GM19025 (cell line): Measurements from ENCODE around the gene RNF141.

Source experiments
- ATAC-seq: cut with Tn5 transposase; IDR thresholded peaks from one replicate; pipeline ENCODE4 v1.9.1; 2021; ENCODE audit warnings: mild to moderate bottlenecking, low read depth, moderate library complexity; ENCODE audit not compliant: unreplicated experiment

The RNF141 gene

GRCh38 chr11:10561947-10562346 is 21.0 kb upstream of the RNF141 start:
- ATAC-seq, result no peak

DNA sequence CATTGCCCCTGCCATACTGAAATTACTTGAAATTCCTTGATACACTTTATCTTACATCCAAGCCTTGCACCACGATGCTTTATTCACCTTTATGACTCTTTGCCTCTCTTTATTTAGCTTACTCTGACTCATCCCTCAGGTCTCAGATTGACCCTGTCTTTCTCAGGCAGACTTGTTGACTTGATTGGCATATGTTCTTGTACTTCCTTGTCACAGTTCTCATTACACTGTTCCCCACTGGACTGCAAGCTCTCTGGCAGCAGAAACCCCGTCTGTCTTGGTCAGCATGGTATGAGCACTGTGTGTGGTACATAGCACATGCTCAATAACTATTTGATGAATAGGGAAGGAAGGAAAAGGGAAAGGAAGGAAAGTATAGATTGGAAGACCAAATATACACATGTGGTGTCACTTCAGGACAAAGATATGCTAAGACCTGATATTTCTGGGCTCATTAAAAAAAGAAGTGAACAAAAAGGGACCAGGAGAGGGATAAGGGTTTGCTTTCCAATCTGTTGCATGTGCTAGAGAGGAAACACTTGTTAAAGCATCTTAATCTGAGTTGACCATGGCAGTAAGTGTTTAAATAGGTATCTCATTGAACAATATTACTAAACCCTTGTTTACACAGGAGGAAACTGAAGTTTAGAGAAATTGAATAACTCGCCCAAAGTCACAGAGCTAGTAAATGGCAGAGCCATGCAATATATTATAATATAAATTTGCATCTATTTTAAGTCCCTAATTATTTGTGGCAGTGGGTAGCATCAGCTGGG is 20.2 kb upstream of the RNF141 start:
- ATAC-seq, result no peak

GRCh38 chr11:10558288-10558687 is 17.3 kb upstream of the RNF141 start:
- ATAC-seq, result no peak

DNA sequence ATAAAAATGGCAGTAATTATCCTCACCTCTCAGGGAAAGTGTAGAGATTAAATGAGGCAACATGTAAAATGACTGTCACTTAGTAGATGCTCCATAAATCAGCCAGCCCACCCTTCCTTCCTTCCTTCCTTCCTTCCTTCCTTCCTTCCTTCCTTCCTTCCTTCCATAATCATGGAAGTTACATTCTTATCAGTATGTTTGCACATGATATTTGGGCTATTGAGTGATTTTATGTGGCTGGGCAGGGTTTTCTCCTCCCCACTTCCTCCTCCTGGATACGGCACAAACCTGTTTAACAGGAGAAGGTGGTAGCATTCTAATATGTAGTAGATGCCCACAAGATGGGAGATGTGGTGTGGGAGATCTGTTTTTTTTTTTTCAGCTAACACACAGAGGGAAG is 15.6 kb upstream of the RNF141 start:
- no peak for ATAC-seq

DNA sequence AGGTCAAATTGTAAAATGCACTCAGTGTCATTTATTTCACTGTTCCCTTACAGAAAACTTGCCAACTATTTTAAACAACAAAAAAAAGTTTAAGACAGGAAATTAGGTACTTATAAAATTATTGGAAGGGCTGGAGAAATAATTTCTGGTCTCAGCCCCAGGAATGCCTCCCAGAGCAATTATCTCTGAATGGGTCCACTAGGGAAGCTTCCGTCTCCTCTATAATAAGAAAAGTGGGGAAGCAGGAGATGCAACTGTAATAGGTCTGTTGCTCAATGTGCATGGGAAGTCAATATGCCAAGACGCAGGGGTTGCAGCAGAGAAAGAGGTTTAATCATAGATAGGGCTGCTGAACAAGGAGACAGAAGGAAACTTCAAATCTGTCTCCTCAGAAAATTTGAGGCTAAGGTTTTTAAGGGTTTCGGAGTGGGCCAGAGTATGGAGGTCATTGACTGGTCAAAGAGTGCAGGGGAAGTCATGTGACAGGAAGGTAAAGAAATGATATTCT is 10.9 kb upstream of the RNF141 start:
- ATAC-seq, result no peak

DNA sequence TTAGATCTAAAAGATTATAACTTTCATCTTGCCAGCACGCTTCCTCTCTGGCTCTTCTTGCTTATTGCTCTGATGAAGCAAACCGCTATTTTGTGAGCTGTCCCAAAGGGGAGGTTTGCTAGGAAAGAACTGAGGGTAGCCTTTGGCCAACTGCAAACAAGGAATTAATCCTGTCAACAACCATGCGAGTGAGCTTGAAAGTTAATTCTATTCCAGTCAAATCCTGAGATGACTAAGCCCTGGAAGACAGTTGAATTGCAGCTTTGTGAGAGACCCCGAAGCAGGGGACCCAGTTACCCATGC is 10.3 kb upstream of the RNF141 start:
- no peak for ATAC-seq

GRCh38 chr11:10550503-10551289 is 9.7 kb upstream of the RNF141 start:
- ATAC-seq, result no peak

DNA sequence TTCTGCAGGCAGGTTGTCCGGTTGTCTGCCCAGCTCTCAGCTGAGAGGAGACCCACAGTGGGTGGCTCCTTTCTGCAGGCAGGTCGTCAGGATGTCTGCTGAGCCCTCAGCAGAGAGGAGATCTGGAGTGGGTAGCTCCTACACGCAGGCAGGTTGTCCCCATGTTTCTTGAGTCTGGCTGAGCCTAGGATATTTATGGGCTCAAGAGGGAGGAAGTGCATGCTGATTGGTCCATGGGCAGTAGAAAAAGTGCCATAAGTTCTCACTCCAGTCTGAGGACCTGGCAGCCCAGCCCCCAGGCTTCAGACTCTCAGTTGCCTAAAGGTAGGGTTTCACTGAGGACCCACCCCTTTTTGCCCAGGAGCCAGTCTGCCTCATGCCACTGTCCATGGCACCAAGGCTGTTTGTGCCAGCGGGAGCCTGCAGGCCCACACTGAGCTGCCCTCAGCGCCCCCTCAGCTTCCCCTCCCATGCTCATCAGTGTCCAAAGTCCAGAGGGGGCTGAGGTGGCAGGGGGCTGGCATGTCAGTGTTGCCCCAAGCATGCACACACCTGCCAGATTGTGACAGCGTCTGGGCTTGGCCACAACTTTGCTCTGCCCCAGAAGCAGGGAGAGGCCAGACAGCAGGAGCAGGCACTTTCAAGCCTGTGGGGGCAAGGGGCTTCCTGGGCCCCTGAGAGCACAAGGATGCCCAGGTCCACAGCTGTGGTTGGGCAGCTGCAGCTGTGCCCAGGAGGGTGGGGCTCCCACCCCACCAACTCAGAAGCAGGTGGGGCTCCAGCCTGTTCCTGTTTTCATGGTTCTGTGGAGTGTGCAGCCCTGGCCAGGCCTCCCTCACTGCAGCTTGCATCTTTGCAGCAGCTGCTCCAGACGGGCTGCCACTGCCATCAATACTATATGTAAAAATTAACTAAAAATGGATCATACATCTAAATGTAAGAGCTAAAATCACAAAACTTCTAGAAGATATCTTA is 3.8 kb upstream of the RNF141 start:
- ATAC-seq, result no peak

DNA sequence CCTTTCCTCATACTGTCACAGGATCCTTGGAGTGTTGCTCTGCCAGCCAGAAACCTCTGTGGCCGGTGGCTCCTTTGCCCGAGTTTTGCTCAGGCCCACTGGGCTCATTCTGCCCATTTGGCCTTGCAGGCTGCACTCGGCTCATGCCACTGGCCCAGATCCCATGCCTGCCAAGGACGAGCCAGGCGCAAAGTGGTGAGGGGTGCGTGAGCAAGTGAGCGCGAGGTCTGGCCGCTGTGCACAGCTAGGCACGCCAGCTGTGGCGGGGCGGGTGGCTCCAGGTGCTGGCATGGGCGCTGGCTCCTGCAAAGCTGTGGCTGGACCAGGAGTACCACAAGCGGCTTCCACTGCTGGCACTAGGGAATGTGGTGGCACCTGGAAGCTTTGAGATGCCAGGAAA is 2.8 kb upstream of the RNF141 start:
- ATAC-seq, result no peak

DNA sequence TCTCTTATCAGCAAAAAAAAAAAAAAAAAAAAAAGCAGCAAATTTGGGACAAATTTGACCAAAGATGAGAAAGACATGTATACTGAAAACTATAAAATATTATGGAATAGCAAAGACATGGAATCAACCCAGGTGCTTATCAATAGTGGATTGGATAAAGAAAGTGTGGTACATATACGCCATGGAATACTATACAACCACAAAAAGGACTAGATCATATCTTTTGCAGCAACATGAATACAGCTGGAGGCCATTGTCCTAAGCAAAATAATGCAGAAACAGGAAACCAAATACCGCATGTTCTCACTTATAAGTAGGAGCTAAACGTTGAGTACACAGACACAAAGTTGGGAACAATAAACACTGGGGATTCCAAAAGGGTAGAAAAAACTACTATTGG is 1.8 kb upstream of the RNF141 start:
- ATAC-seq, result no peak

- ATAC-seq, result no peak
Measured at GRCh38 chr11:10541561-10541930, 559 bp upstream of the RNF141 start.

DNA sequence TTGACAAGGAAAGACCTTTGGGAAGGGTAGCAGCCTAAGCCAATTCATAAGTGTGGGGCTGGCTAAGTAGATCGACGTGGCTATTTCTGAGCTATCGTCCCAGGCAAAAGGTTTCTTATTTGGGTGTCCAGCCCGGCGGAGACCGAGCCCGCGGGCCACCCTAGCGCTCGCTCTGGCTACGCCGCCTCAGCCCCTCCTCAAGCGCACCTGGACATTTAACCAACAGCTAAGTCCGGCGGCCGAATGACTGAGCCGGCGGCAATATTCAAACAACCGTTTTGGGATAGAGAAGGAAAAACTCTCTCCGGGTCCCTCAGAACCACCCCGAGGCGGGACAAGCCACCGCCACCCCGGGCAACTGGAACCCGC is 457 bp downstream of the RNF141 start:
- ATAC-seq, result peak; percentile 6

- no peak for ATAC-seq
Measured at GRCh38 chr11:10539339-10539738, 1.6 kb downstream of the RNF141 start.

DNA sequence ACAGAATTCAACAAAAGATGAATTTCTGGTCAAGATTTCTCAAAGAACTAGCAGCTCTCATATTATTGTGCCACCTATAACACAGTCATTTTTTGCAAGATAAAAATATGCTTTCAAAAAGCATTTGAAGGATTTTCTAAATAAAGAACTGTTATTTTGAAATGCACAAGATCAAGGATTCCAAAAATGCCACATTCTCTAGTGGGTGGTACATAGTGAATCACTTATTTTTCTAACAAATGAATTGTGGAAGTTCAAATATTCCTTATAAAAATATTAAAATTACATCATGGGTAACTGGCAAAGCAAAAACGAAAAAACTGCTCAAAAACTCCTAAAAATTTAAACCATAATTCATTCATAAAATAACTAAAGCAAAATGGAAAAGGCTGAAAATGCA is 2.1 kb downstream of the RNF141 start:
- ATAC-seq, result no peak

DNA sequence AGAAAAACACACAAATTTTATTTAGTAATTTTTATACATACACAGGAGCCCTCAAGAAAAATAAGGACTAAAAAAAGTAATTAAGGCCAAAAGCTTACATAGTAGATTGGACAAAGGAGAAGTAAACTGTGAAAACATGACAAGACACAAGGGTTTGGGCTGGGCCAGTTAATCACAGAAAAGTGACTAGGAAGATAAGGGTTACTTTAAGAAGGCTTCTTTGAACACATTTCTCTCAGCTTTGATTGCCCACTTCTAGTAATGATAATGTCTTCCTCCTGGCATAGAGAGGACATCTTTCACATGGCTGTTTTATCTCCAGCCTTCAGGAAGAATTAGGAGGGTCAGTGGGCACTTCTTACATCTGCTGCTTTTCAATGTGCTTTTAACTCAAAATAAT is 3.4 kb downstream of the RNF141 start:
- ATAC-seq, result no peak

DNA sequence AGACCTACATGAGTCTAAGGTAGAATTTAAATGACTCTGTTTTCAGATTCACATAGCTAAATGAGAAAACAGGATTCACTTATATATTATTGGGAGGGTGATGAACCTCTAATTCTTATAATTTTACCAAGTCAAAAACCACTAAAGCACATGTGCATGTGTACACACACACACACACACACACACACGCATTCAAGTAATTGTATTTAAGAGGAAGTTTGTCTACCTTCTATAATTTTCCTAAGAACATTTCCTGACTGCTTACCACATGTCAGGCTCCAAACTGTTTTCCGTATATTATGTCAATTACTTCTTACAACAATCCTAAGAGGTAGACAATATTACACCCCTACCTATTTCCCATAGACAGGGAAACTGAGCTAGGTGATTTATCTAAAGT is 6.7 kb downstream of the RNF141 start:
- ATAC-seq, result no peak

DNA sequence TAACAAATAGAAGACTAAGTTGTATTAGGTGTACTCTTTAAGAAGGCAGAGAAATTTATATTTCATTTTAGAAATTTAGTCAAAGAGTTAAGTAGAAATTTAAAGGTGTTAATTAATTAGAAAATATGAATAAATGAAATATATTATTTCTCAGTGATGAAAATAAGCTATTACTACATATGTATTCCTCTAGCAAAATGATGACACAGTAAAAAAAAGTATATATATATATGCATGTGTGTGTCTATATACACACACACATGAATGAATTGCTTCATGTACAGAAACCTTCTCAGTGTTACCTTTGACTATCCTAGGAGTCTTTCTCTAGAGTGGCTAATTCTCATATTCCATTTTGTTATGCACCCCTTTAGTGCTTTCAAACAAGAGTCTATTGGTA is 7.7 kb downstream of the RNF141 start:
- ATAC-seq, result no peak

GRCh38 chr11:10532526-10532925 is 8.5 kb downstream of the RNF141 start:
- ATAC-seq, result no peak

DNA sequence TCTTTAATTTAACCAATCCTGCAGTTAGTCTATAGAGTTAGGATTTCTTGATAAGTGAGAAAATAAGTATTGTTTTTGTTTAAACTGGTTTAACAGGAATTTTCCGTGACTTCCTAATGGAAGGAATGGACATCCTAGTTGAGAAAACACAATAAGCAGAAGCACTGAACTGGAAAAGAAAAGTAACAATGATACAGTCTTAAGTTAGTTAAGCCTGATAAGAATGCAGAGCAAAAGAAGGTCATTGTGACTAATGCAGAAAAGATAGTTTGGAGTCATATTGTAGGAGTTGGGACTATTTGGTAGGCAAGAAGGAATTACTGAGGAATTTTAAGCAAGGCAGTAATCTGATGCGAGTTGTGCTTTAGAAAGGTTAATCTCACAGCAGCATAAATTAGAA is 11.7 kb downstream of the RNF141 start:
- ATAC-seq, result no peak

DNA sequence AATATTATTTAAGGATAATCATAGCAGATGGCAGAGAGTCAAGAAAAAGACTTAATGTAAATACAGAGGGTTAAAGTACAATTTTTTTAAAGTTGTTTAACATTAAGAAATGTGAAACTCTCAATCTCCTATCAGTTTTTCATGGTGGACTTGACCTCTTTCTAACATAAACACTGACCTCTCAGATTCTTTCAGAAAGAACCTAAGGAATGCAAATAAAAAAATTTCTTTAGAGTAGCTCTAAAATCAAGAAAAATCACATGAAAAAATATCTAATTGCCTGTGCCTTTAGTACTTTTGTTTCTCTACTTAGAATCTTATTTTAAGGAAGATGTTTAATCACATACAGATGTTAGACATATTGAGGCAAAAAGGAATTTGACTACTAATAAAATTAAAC is 12.9 kb downstream of the RNF141 start:
- no peak for ATAC-seq
